ENCODE data around the gene PTK6.

PTK6 gene

DNA sequence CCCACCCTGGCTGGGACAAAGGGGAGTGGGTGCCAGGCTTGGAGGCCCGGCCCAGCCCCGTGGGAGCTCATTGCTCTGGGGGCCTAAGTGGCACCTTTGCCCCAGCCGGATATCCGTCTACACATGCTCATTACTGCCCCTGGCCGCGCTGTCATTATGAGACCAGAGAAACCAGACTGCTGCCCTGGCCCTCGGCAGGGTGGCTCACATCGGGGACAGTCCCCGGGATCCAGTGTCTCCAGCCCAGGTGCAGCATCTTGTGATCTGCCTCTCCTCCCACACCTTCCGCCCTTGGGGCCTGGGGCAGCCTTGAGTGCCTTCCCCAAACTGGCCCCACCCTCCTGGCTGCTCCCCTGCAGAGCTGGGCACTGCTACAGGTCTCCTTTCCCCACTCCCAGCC lies 5.5 kb upstream of the PTK6 start:
- DNase-seq: no peak

DNA sequence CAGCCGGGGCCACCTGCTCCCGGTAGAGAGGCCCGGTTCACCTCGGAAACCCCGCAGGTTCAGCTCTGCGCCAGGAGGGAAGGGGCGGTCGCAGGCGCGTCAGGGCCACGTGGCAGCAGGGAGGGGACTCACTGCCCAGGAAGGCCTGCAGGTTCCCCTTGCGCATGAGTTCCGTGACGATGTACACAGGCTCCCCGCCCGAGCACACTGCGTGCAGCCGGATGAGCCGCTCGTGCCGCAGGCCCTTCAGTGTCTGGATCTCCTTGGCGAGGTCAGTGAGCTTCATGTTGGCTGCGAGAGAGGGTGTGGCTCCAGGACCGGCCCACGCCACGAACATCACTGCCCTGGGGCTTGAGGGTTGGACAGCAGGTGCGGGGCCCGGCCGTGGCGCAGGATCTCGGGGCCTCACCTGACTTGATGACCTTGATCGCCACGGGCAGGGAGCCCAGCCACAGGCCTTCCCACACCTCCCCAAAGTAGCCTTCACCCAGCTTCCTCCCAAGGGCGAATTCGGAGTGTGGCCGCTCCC lies 4.9 kb upstream of the PTK6 start:
- no peak for DNase-seq

DNA sequence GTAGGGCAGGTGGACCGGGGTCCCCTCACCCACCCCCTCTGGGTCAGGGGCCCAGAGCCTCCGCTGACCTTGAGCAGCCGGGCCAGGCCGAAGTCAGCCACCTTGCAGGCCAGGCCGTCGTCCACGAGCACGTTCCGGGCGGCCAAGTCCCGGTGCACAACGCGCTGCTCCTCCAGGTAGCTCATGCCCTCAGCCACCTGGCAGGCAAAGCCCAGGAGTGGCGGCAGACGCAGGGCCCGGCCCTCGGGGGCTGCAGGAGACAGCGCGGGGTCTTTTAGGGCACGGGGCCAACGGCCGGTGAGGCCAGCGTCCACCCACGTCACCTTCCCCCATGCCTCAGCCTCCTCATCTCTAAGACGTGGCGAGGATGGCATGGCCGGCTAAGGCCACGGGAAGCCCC lies 4.2 kb upstream of the PTK6 start:
- DNase-seq: no peak

DNA sequence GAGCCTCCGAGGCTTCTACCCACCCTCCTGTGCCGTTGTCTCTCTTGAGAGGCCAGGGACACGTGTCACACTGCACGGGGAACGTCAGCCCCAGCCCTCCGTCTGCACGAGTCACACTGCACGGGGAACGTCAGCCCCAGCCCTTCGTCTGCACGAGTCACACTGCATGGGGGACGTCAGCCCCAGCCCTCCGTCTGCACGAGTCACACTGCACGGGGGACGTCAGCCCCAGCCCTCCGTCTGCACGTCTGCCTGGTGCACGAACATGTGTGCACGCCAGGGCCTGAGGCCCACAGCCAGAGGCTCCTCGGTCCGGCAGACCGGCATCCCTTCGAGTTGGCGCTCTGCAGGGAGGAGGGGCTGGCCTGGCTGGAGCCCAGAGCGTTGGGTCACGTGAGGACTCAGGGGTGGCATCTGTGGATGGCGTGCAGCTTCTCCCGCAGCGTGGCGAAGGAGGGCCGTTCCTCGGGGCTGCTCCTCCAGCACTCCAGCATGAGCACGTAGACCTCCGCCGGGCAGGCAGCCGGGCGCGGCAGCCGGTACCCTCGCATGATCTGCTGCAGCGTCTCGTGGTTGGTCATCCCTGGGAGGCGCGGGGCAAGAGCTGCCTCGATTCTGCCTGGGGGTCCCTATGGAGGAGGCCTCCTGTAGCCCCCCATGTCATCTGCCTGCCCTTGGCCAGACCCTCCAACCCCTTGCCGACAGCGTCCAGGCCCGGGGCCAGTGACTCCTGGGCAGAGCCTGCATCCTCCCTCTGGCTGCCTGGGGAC lies 3.4 kb upstream of the PTK6 start:
- DNase-seq: no peak

DNA sequence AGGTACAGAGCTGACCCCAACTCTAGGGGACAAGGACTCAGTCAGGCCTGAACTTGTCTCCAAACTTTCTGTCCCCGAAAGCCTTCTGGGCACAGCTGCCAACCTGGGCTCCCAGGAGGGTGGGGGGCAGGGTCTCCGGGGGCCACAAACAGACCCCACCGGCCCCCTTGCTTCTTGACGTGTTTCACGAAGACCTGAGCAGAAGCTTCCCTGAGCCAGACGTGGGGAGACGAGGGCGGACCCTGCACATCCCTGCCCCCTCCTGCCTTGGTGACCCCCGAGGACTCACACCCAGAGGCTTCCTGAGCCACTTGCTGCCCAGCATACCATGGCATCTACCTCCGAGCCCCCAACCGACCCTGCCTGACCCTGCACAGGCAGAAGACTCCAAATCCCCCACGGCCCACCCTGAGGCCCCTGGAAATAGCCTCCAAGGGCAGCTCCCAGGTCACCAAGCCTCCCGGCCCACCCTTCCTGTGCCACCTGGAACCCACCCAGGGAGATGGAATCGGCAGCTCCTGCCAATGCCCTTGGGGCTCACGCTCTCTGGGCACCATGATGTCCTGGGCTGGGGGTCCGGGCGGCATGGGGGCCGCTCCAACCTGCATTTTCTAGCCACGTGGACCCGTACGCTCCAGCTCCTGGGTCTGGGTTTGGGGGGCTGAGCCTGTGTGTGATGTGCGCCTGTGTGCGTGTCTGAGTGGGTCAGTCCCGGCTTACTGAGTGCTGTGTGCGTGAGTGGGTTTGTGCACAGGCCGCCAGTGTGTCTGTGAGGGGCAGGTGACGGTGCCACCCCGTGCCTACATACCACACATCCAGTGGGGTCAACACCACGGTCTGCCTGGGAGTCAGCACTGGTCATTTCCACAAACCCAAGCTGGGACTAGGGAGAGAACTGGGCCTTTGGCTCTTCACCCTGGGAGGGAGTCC lies 2.5 kb upstream of the PTK6 start:
- no peak for DNase-seq

DNA sequence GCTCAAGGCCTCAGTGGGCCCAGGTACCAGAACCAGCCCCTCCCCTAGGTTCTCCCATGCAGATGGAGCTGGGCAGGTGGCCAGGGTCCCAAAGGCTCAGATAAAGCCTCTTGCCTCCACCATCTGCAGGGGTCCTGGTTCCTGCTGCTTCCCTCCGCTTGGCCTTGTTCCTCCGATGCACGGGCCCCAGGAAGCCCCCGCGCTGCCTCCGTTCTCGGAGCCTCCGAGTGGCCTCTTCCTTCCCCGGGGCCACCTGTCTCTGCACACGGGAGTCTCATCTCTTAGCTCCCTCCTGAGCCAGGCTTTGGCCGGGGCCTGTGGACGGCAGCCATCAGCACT lies 1.9 kb upstream of the PTK6 start:
- no peak for DNase-seq

DNA sequence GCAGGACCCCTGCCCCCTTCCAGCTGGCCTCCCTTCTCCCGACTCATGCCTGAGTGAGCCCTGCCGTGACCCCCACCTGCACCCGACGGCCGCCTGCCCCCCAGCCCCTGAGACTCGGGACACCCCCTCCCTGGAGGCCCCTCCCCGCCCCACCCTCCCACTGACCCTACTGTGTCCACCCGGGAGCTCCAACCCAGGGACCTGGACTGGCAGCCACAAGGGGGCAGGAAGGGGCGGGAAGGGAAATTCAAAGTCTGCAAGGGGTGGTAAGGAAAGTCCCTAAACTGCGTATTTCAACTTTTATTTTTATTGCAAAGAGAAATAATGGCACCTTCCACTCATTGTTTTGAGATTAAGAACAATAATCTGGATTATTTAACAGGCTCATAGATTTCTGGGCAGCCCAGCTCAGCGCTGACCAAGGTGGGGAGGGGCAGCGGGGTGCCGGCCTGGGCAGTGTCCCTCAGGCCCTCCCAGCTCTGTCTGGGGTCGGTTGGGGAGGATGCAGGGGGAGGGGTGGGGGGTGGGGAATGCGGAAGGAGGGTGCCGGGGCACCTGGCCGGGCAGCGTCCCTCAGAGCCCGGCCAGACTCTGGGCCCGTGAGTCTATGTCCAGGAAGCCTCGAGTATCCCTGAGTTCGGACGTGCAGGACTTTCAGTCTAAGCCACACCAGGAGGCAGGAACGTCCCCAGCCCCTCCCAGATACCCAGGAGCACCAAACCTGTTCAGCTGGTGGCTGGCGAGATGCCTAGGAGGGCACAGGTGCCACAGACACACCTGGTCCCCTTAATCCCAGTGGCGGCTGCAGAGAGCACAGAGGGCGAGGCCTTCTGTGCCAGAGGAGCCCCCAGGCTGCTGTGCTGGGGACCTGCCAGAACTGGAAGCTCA lies 1.3 kb upstream of the PTK6 start:
- DNase-seq: no peak

DNA sequence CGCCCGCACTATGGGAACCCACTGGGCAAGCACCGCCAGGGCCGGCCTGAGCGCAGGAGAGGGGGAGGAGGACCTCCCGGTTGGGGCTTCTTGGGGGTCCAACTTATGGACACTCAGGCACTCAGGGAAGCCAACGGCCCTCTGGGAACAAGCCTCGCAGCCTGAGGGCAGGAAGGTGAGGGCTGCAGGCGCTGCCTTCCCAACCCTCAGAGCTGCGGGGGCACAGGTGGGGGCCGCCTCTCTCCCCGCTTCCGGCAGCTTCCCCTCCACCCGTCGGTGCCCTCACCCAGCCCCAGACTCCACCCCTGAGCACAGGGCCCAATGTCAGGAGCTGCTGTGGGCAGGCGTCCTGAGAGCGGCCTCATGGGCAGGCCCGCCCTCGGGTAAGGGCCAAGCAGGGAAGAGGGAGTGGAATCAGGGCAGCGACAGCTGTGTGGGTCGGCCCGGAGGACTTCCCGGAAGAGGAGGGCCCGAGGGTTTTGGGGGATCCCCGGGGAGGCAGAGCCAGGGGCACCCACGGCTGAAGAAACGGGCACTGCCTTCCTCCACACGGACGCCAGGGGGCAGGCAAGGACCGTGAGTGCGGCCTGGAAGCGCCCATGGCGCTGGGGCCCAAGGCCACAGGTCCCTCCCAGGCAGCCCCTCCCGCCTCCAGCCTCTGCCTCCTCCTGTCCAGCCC lies 488 bp upstream of the PTK6 start:
- no peak for DNase-seq

DNA sequence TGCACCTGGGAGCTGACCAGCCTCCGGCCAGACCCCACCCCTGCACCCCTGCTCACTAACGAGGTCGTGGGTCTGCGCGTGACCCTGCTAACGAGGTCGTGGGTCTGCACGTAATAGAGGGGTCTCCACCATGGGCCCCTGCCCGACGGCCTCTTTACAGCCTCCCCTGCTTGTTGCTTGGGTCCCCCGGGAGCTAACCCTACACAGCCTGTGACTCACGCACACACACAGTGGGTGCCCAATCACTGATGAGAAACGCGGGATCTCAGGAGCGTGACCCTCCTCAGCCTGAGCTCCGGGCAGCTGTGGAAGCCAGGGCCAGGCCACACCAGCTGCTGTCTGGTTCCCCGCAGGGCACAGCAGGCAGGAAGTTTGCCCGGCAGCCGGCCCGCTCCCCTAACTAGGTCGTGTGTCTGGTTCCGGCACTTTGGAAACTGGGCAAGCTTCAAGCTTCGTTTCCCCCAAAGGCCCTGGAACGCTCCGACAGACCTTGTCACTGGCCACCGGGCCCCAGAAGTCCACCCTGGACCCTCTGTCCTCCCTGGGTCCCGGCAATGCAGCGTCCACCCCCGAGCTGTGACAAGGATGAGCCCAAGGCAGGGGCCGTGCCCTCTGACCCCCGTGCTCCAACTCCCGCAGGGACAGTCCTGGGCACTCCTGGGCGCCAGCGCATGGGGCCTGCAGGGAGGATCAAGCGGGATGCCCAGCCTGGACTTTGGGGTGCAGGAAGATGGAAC lies 767 bp downstream of the PTK6 start:
- DNase-seq: no peak

DNA sequence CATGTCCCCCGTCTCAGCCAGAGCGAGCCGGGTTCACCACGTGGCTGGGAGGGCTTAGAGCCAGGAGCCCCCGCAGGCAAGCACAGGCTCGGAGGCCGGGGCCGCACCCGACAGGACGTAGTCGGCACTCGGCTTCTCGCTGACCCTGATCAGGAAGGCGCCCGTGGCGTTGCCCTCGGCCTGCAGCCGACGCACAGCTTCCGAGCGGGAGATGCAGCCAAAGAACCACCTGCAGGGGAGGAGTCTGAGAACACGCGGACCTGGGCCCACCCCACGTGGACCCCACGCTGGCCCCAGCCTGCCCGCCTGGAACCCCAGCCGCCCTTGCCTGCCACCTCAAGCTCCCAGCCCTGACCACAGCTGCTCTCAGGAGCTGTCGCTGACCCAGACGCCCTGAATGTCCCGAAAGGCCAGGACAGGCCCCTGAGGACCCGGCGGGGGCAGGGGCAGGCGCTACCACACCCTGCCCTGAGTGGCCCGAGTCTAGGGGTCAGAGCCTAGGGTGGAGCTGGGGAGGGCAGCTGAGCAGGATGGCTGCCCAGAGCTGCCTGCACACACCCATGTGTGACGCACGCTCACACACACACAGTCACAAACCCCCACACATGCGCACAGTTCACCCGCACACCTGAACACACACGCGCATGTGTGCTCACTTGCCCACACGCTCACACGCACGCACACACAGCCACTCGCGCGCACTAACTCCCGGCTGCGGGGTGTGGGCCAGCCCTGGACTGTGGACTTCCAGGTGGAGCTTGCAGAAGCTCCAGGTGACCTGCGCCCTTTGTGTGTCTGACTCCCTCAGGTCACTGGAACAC lies 2.1 kb downstream of the PTK6 start:
- DNase-seq: no peak

DNA sequence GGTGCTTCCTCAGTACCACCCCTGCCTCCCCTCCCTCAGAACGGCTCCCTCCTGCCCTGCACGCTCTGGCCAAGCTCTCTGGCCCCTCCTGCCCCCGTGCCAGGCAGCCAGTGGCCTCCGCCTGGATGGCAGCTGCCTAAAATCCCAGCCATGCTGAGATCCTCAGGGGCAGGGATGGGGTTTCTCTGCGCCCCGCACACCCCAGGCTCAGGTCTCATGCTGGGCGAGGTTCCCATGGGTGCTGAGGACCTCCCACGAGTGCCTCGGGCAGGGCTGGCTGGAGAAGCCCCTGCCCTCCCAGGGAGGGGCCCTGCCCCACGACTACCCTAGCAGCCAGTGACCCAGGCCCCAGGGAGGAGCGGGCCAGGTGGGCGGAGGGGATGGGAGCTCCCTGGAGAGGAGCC lies 2.7 kb downstream of the PTK6 start:
- DNase-seq: no peak

DNA sequence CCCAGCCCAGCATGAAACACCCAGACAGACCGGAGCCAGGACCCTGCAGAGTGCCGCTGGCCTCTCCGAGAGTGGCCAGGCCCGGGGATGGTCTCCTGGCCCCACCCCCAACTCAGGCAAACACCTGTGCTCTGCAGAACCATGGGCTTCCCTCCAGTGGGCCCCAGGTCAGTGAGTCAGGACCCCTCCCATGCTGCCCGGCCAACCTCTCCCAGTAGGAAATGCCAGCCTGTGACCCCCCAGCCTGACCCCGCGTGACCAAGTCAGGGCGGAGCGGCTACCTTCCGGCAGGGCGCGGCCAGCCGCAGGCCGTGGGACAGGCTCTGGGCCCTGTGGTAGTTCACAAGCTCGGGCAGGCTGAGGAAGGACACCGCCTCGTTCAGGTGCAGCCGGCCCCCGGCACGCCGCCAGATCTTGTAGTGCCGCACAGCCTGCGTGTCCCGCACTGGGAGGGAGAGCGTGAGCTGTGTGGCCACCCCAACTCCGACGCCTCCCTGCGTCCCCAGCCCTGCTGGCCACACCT lies 3.2 kb downstream of the PTK6 start:
- DNase-seq: no peak

DNA sequence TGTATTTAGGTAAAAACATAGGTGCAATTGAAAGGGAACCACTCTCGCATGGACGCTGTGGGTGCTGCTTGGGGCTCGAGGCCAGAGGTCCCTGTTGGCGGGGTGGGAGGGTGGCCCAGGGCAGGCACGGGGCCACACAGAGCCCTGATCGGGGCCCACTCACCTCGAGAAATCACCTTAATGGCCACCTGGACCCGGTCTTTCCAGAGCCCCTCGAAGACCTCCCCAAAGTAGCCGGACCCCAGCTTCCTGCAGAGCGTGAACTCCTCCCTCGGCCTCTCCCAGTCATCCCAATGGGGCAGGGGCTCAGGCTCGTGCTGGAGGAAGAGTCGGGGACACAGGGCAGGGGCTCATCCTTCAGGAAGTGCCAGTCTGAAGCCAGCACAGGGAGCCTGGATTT lies 3.8 kb downstream of the PTK6 start:
- no peak for DNase-seq

DNA sequence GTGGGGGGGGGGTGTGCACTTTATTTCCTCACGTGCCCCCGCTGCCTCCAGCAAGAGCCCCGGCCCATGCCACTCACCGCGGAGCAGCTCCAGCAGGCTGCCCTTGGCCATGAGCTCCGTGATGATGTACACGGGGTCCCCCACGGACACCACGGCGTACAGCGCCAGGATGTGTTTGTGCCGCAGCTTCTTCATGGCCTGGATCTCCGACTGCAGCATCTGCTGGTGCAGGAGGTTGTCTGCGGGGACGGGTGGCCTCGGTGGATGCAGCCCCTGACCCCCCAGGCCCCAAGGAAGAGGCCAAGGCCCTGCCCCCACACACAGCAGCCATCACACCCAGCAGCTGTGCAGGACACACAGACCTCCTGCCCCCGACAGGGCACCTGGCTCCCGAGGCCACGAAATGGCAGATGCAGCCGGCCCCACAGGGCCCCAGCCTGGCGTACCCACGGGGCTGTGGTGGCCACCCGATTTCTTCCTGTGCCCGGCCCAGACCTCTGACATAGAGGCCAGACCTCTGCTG lies 4.7 kb downstream of the PTK6 start:
- no peak for DNase-seq

DNA sequence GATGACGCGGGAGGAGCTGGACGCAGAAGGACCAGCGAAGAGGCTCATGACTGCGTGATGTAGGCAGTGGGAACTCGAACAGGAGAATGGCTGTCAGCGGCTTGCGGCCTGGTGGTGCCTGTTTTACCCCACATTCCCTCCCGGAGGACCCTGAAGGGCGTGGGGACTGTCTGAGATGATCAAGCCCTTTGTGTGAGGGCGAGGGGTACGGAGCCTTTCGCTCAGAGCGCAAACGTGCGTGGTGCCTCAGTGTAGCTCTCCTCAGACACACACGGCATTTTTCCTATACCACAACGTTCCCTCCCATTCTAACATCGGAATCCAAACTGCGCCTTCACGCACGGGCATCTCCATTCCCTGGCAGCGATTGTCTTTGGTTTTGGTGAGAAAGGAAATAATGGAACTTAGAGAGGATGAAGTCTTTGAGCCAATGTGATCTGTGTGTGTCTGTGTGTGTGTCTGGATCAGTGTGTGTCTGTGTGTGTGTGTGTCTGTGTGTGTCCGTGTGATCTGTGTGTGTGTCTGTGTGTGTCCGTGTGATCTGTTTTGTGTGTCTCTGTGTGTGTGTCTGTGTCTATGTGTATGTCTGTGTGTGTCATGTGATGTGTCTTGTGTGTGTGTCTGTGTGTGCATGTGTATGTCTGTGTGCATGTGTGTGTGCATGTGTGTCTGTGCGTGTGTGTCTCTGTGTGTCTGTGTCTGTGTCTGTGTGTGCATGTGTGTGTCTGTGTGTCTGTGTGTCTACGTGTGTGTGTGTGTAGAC lies 5.3 kb downstream of the PTK6 start:
- no peak for DNase-seq

DNA sequence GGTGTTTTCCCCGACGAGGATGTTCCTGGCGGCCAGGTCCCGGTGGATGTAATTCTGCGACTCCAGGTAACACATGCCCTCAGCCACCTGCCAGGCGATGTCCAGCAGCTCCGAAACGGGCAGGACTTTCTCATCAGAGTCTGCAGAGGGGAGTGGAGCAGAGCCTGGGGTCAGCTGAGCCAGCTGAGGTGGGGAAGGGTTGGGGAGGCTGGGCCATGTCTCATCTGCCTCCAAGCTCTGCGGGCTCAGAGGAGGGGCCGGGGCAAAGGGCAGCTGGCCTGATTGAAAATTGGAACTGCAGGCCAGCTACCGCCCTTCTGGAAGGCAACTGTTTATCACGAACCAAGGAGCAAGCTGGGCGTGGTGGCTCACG lies 6.4 kb downstream of the PTK6 start:
- no peak for DNase-seq

DNA sequence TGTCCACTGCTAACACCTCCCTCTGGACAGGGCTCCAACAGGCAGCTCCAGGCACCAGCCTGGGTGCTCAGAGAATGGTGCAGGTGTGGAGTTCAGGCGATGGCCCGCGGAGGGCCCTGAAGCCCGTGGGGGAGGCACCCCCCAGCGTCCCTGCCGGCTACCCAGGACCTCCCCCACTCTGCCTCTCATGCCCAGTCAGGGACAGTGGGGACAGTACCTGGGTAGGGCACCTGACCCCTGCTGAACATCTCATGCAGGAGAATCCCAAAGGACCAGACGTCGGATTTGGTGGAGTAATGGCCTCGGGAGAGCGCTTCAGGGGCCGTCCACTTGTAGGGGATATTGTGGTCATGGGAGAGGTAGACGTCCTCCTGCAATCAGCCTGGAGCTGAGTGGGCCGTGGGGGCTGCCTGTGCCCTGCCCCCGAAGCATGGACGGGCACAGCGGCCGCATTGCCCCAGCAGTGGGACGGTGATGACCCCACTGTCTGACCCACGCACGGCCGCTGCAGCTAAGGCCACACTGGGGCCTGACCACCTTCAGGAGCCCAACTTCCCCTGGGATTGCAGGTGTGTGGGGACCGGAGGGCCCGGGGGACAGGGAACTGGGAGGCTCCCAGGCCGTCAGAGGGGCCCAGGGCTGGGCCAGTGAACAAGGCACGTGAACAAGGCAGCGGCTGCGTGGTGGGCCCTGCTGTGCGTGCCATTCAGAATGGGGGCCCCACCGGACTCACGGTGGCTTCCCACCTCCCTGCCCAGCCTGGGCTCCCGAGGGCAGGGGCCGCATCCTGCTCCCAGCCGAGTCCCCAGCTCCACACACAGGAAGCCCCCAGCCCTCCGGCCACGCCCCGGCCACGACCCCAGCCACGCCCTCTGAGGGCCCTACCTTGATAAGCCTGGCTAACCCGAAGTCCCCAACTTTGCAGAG lies 7.1 kb downstream of the PTK6 start:
- DNase-seq: no peak

DNA sequence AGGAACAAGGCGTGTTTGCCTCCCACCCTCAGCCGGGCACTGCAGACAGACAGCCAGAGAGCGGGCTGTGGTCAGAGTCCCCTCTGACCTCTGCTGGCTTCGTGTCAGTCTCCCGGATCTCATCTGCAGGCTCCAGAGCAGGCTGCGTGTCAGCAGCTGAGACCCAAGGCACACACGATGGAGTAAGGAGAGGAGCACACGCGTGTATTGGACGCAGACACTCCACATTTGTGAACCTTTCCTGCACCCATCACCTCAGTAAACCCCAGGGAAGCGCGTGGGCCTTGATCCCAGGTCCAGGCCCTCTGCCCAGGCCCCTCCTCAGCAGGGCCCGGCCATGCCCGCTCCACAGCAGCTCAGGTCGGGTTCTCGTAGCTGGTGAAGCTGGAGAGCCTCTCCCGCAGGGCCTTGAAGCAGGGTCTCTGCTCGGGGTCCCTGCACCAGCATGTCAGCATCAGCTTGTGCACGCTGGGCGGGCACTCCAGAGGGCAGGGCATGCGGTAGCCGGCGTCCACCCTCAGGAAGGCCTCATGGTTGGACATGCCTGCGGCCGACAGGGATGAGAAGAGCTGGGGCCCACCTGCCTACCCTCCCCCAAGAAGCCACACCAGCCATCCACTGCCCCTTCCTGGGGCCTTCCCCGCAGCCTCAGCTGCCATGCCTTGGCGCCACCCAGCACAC lies 7.9 kb downstream of the PTK6 start:
- no peak for DNase-seq

Measured in NCI-H1048 (cell line).